K562 (cell line): ENCODE results near the gene ATP2A1. TPM values are rescaled to one million over a fixed set of nuclear protein-coding genes. Genes with fewer than 3 reads are reported as not detected.

ENCODE experiments used
- CSDE1 ChIP-seq, 2 experiments: fragments of 450-650 bp; IDR thresholded peaks; 2 replicates each; pipeline ENCODE4 v1.6.1; 2016; ENCODE audit warnings: mild to moderate bottlenecking in 1 of 2
- DNMT1 ChIP-seq: fragments of 450-650 bp; IDR thresholded peaks from 2 replicates; pipeline ENCODE4 v1.6.1; 2016; ENCODE audit warnings: antibody characterized with exemption, mild to moderate bottlenecking
- KAT7 ChIP-seq: sonication (generic); formaldehyde crosslinking; IDR thresholded peaks from 2 replicates; pipeline ENCODE4 v1.8.0; 2022; ENCODE audit warnings: missing genetic modification reagents, mild to moderate bottlenecking, borderline replicate concordance
- KLF13 ChIP-seq: fragments of 450-650 bp; IDR thresholded peaks from 2 replicates; pipeline ENCODE4 v1.6.1; 2016; ENCODE audit warnings: missing genetic modification characterization, low read depth, mild to moderate bottlenecking, missing compliant biosample characterization, moderate library complexity, borderline replicate concordance
- MYC ChIP-seq, 2 experiments: fragments of 250-450 bp in 1 of 2; sonication (Bioruptor Pico) in 1 of 2; IDR thresholded peaks; 2 replicates each; pipeline versions ENCODE4 v1.5.1 to v1.6.1; 2012 to 2021; ENCODE audit warnings: low read depth in 2 of 2, borderline replicate concordance in 1 of 2, improper control_type of control experiment in 1 of 2, low read length in 1 of 2, mild to moderate bottlenecking in 1 of 2, moderate library complexity in 1 of 2
- SAFB ChIP-seq: fragments of 200-400 bp; formaldehyde crosslinking; IDR thresholded peaks from 2 replicates; pipeline ENCODE4 v1.6.1; 2017; ENCODE audit warnings: low read depth, low read length, borderline replicate concordance
- TBP ChIP-seq: optimal IDR thresholded peaks from 2 replicates; pipeline ENCODE3; 2011; ENCODE audit warnings: low read depth, low read length, improper control_type of control experiment
- ZNF584 ChIP-seq: fragments of 200-800 bp; sonication (Bioruptor generic); IDR thresholded peaks from 2 replicates; pipeline ENCODE4 v1.6.1; 2016; ENCODE audit warnings: low read depth, mild to moderate bottlenecking, missing genetic modification characterization, missing compliant biosample characterization
- ZNF696 ChIP-seq: fragments of 250-450 bp; sonication (Bioruptor Pico); conservative IDR thresholded peaks from 2 replicates; pipeline ENCODE4 v1.4.0; 2020; ENCODE audit warnings: mild to moderate bottlenecking, moderate library complexity
- polyA plus RNA-seq, 8 experiments: library from polyadenylated mRNA; depleted of rRNA in 4 of 8; stranded (reverse) in 5 of 8; unstranded in 3 of 8; fragments of >200 nt; fragmentation: Nextera tagmentation in 2 of 8; fragmentation: Illumina TruSeq in 1 of 8; extraction: Ambion mirVana in 2 of 8; extraction: Trizol in 1 of 8; gene quantifications; 2 replicates each; pipeline versions ENCODE4 v1.2.1 to v1.2.3, GENCODE V29; 2011 to 2014; ENCODE audit warnings: inconsistent platforms in 1 of 8, missing spikeins in 1 of 8
- total RNA-seq, 7 experiments: library from RNA; depleted of rRNA in 6 of 7; stranded (reverse); fragments of >200 nt in 6 of 7; fragmentation: Illumina TruSeq in 2 of 7; extraction: Trizol in 2 of 7; gene quantifications; 2 replicates each; pipeline versions ENCODE4 v1.2.1 to v1.2.3, GENCODE V29; 2011 to 2021; ENCODE audit warnings: low replicate concordance in 1 of 7
- TF ChIP-seq, protein P1 (sequence below): fragments of 450-650 bp; IDR thresholded peaks from 2 replicates; pipeline ENCODE4 v1.7.1; 2018; ENCODE audit warnings: mild to moderate bottlenecking, low read depth; ENCODE audit not compliant: partially characterized antibody
- TF ChIP-seq, protein P2 (sequence below), 2 experiments: fragments of 450-650 bp; IDR thresholded peaks; 2 replicates each; pipeline ENCODE4 v1.6.1; 2016; ENCODE audit warnings: mild to moderate bottlenecking in 2 of 2, borderline replicate concordance in 1 of 2, low read depth in 1 of 2, moderate library complexity in 1 of 2
- TF ChIP-seq, protein P3 (sequence below): sonication (generic); formaldehyde crosslinking; IDR thresholded peaks from 2 replicates; pipeline ENCODE4 v1.8.0; 2022; ENCODE audit warnings: mild to moderate bottlenecking, low read depth, missing genetic modification reagents

Gene ATP2A1
- total and polyA plus RNA-seq, 9 of the 15 experiments (the other 6 are each of a cell fraction or from before 2014, with no cell fraction given) = 0.25 to 2.6 (median 0.65) TPM

DNA sequence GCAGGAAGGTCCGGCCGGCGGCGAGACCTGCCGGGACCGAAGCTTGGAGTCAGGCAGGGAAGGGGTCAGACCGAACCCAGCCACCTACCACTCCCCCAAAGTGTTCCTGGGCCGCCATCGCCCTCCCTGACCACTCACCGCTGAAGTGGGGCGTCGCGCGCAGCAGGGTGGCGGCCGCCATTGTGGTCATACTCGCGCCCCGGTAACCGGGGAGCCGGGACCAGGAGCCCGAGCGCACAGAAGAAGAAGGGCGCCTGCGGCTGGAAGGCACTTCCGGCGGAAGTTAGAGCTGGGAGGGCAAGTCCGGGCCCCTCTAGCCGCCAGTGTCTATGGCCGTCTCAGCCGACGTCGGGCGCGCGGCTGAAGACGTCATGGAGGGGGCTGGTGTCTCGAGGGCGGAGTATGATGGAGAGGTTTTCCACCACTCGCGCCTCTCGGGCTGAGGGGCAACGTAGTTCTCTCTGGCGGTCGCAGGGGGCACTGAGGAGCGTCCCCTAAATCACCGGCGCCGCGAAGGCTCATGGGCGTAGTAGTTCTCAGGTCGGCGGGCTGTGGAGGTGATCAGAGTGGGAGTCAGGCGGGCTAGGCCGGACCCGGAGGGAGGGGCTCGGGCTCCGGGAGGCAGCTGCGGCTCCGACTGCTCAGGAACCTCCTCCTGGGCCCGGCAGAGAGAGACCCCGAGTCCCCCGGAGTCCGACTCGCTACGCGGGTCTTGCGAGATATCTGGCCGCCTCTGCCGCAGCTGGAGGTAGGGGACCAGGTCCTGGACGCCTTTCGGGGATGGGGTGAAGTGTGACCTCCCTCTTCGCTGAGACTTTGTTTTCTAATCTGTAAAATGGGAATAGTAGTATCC, 32.0 kb upstream of the ATP2A1 start, which contains the start of gene TUFM (continued):
- TF ChIP-seq, protein P1, sequence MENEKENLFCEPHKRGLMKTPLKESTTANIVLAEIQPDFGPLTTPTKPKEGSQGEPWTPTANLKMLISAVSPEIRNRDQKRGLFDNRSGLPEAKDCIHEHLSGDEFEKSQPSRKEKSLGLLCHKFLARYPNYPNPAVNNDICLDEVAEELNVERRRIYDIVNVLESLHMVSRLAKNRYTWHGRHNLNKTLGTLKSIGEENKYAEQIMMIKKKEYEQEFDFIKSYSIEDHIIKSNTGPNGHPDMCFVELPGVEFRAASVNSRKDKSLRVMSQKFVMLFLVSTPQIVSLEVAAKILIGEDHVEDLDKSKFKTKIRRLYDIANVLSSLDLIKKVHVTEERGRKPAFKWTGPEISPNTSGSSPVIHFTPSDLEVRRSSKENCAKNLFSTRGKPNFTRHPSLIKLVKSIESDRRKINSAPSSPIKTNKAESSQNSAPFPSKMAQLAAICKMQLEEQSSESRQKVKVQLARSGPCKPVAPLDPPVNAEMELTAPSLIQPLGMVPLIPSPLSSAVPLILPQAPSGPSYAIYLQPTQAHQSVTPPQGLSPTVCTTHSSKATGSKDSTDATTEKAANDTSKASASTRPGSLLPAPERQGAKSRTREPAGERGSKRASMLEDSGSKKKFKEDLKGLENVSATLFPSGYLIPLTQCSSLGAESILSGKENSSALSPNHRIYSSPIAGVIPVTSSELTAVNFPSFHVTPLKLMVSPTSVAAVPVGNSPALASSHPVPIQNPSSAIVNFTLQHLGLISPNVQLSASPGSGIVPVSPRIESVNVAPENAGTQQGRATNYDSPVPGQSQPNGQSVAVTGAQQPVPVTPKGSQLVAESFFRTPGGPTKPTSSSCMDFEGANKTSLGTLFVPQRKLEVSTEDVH = peak; percentile 90
- TF ChIP-seq, protein P2, sequence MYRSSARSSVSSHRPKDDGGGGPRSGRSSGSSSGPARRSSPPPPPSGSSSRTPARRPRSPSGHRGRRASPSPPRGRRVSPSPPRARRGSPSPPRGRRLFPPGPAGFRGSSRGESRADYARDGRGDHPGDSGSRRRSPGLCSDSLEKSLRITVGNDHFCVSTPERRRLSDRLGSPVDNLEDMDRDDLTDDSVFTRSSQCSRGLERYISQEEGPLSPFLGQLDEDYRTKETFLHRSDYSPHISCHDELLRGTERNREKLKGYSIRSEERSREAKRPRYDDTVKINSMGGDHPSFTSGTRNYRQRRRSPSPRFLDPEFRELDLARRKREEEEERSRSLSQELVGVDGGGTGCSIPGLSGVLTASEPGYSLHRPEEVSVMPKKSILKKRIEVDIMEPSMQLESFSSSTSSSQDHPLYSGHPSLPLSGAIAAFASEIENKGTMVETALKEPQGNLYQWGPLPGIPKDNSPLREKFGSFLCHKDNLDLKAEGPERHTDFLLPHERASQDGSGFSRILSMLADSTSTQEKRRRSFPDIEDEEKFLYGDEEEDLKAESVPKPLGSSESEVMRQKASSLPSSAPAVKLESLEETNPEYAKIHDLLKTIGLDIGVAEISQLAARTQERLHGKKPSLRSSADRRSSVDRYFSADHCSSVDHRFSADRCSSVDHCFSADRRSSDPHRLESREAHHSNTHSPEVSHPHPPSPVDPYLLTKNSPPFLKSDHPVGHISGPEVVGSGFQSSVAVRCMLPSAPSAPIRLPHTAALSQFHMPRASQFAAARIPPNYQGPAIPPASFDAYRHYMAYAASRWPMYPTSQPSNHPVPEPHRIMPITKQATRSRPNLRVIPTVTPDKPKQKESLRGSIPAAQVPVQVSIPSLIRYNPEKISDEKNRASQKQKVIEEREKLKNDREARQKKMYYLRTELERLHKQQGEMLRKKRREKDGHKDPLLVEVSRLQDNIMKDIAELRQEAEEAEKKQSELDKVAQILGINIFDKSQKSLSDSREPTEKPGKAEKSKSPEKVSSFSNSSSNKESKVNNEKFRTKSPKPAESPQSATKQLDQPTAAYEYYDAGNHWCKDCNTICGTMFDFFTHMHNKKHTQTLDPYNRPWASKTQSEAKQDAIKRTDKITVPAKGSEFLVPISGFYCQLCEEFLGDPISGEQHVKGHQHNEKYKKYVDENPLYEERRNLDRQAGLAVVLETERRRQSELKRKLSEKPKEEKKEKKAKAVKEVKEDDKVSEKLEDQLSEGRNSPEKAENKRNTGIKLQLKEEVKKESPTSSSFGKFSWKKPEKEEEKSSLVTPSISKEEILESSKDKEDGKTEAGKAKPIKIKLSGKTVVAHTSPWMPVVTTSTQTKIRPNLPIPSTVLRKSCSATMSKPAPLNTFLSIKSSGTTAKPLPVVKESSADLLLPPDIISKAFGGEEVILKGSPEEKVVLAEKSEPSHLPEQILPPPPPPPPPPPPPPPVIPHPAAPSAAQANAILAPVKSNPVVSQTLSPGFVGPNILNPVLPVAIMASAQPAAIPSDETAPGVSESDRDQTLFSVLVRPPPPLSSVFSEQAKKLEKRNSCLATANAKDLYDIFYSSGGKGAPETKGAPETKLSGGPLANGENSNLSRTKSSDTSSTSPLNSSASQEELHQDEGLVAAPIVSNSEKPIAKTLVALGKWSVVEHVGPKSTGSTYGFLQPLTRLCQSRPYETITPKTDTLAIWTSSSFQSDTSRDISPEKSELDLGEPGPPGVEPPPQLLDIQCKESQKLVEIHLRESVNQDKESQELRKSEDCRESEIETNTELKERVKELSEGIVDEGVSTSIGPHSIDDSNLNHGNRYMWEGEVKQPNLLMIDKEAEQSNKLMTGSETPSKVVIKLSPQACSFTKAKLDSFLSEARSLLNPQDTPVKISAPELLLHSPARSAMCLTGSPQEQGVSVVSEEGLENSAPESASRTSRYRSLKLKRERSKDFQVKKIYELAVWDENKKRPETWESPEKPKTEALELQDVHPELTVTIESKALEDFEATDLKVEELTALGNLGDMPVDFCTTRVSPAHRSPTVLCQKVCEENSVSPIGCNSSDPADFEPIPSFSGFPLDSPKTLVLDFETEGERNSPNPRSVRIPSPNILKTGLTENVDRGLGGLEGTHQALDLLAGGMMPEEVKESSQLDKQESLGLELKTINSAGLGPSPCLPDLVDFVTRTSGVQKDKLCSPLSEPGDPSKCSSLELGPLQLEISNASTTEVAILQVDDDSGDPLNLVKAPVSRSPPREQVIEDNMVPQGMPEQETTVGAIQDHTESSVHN (IDR thresholded peaks at IDR 0.05; ENCODE audit: borderline replicate concordance in 1 of 2, low read depth in 1 of 2) = no peak
- TF ChIP-seq CSDE1 (IDR thresholded peaks at IDR 0.05) (no peak; a peak in 1 of 4 replicates), DNMT1 (no peak), MYC (IDR thresholded peaks at IDR 0.05; ENCODE audit: low read depth, low read length) (no peak; the same call in none of the 2 replicates), MYC (CRISPR knock-in tag; IDR thresholded peaks at IDR 0.05; ENCODE audit: borderline replicate concordance, low read depth) (peak; percentile 43; the same call in 1 of the 2 replicates), ZNF696 (CRISPR knock-in tag) (no peak), SAFB (peak; percentile 33; the same call in 1 of the 2 replicates), TBP (peak; percentile 72), KLF13 (tag) (0 out of 2 replicates have a peak, but pooled peaks have one; percentile 51), KAT7 (CRISPR knock-in tag) (peak; percentile 94; the same call in 1 of the 2 replicates), ZNF584 (CRISPR knock-in tag) (no peak)
- TF ChIP-seq, protein P3, sequence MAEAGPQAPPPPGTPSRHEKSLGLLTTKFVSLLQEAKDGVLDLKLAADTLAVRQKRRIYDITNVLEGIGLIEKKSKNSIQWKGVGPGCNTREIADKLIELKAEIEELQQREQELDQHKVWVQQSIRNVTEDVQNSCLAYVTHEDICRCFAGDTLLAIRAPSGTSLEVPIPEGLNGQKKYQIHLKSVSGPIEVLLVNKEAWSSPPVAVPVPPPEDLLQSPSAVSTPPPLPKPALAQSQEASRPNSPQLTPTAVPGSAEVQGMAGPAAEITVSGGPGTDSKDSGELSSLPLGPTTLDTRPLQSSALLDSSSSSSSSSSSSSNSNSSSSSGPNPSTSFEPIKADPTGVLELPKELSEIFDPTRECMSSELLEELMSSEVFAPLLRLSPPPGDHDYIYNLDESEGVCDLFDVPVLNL (CRISPR knock-in tag) = no peak
